IMR-90 (cell line): ENCODE measurements around the gene TMEM14C.

ENCODE experiments used
- CEBPB ChIP-seq: IDR thresholded peaks from 2 replicates; pipeline ENCODE4 v1.6.1; 2012; ENCODE audit warnings: low read depth, low read length, improper control_type of control experiment
- CHD1 ChIP-seq: IDR thresholded peaks from 2 replicates; pipeline ENCODE4 v1.6.1; 2012; ENCODE audit warnings: low read depth, low read length, improper control_type of control experiment
- FOS ChIP-seq: fragments of 150-350 bp; IDR thresholded peaks from 2 replicates; pipeline ENCODE4 v1.6.1; 2016; ENCODE audit warnings: low read depth, low read length
- MAFK ChIP-seq: IDR thresholded peaks from 2 replicates; pipeline ENCODE4 v1.6.1; 2012; ENCODE audit warnings: low read depth, low read length, improper control_type of control experiment
- MAZ ChIP-seq: IDR thresholded peaks from 2 replicates; pipeline ENCODE4 v1.6.1; 2012; ENCODE audit warnings: low read depth, mild to moderate bottlenecking, low read length, improper control_type of control experiment, moderate library complexity, borderline replicate concordance
- MXI1 ChIP-seq: IDR thresholded peaks from 2 replicates; pipeline ENCODE4 v1.6.1; 2012; ENCODE audit warnings: low read depth, mild to moderate bottlenecking, low read length, moderate library complexity, borderline replicate concordance
- POLR2A ChIP-seq: IDR thresholded peaks from 2 replicates; pipeline ENCODE4 v1.6.1; 2012; ENCODE audit warnings: mild to moderate bottlenecking, low read depth, low read length
- RAD21 ChIP-seq: IDR thresholded peaks from 2 replicates; pipeline ENCODE4 v1.6.1; 2012; ENCODE audit warnings: low read length, improper control_type of control experiment
- RCOR1 ChIP-seq: IDR thresholded peaks from 2 replicates; pipeline ENCODE4 v1.6.1; 2012; ENCODE audit warnings: mild to moderate bottlenecking, low read length, improper control_type of control experiment; ENCODE audit not compliant: insufficient replicate concordance
- RFX5 ChIP-seq: IDR thresholded peaks from 2 replicates; pipeline ENCODE4 v1.8.0; 2012; ENCODE audit warnings: low read depth, mild to moderate bottlenecking, low read length, moderate library complexity
- USF2 ChIP-seq: fragments of 150-350 bp; IDR thresholded peaks from 2 replicates; pipeline ENCODE4 v1.6.1; 2017; ENCODE audit warnings: mild to moderate bottlenecking, antibody characterized with exemption, low read length, low read depth
- TF ChIP-seq, protein P1 (sequence below): conservative IDR thresholded peaks from 2 replicates; pipeline ENCODE4 v1.5.1; 2012; ENCODE audit warnings: mild to moderate bottlenecking, low read depth, low read length, improper control_type of control experiment
- TF ChIP-seq, protein P2 (sequence below): fragments of 150-350 bp; IDR thresholded peaks from 2 replicates; pipeline ENCODE4 v1.6.1; 2016; ENCODE audit warnings: low read depth, mild to moderate bottlenecking, low read length, moderate library complexity, borderline replicate concordance

DNA sequence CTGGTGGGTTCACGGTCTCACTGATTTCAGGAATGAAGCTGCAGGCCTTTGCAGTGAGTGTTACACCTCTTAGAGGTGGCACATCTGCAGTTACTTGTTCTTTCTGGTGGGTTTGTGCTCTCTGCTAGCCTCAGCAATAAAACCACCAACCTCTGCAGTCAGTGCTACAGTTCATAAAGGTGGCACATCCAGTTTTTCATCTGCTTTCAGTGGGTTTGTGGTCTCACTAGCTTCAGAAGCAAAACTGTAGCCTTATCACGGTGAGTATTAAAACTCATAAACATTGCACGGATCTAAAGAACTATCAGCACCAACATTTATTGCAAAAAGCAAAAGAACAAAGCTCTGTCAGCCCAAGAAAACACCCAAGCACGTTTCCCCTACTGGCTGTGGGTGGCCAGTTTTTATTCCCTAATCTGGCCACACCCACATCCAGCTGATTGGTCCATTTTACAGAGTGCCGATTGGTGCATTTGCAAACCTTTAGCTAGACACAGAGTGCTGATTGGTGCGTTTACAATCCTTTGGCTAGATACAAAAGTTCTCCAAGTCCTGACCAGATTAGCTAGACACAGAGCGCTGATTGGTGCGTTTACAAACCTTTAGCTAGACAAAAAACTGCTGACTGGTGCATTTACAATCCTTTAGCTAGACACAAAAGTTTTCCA is 3.4 kb upstream of the TMEM14C start:
- TF ChIP-seq, protein P1, sequence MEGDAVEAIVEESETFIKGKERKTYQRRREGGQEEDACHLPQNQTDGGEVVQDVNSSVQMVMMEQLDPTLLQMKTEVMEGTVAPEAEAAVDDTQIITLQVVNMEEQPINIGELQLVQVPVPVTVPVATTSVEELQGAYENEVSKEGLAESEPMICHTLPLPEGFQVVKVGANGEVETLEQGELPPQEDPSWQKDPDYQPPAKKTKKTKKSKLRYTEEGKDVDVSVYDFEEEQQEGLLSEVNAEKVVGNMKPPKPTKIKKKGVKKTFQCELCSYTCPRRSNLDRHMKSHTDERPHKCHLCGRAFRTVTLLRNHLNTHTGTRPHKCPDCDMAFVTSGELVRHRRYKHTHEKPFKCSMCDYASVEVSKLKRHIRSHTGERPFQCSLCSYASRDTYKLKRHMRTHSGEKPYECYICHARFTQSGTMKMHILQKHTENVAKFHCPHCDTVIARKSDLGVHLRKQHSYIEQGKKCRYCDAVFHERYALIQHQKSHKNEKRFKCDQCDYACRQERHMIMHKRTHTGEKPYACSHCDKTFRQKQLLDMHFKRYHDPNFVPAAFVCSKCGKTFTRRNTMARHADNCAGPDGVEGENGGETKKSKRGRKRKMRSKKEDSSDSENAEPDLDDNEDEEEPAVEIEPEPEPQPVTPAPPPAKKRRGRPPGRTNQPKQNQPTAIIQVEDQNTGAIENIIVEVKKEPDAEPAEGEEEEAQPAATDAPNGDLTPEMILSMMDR, result no peak
- TF ChIP-seq POLR2A (no peak), FOS (no peak), RFX5 (no peak), CEBPB (no peak), USF2 (no peak), CHD1 (no peak), RAD21 (no peak), MAFK (peak; percentile 93), MXI1 (no peak), MAZ (no peak), RCOR1 (no peak)
- TF ChIP-seq, protein P2, sequence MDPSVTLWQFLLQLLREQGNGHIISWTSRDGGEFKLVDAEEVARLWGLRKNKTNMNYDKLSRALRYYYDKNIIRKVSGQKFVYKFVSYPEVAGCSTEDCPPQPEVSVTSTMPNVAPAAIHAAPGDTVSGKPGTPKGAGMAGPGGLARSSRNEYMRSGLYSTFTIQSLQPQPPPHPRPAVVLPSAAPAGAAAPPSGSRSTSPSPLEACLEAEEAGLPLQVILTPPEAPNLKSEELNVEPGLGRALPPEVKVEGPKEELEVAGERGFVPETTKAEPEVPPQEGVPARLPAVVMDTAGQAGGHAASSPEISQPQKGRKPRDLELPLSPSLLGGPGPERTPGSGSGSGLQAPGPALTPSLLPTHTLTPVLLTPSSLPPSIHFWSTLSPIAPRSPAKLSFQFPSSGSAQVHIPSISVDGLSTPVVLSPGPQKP, result no peak
